Measurements from ENCODE around the gene DLGAP4.

DLGAP4 gene

DNA sequence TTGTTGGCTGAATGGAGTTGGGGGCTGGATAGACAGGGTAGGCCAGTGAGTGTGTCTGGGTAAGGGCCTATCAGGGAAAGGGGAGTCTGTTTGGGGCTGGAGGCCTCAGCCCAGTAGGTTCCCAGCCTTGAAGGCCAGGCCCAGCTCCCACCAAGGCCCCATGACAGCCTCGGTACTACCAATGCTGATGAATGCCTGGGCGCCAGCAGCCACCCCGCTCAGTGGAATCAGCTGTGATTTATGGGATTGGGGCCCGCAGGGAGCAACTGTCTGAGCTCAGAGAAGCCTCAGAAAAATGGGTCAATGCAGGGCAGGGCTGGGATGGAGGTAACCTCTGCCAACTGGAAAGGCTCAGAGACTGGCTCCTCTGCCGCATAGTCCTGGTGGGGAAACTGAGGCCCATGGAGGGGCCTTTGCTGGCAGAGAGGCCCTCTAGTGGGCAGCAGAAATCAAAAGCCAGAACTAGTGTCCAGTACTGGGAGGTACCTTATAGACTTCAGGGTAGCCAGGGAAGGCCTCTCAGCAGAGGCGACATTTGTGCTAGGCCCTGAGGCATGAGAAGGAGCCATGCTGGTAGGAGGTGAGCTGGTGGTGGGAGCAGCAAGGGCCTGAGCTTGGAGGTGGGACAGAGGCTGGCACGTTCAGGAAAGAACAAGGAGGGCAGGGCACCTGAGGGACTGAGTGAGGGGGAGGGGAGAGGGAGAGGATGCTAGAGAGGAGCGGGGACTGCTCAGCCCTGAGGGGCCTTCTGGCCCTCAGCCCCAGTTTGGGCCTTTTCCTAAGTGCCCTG is 36.4 kb downstream of the DLGAP4 start:
- TF ChIP-seq, protein P1, sequence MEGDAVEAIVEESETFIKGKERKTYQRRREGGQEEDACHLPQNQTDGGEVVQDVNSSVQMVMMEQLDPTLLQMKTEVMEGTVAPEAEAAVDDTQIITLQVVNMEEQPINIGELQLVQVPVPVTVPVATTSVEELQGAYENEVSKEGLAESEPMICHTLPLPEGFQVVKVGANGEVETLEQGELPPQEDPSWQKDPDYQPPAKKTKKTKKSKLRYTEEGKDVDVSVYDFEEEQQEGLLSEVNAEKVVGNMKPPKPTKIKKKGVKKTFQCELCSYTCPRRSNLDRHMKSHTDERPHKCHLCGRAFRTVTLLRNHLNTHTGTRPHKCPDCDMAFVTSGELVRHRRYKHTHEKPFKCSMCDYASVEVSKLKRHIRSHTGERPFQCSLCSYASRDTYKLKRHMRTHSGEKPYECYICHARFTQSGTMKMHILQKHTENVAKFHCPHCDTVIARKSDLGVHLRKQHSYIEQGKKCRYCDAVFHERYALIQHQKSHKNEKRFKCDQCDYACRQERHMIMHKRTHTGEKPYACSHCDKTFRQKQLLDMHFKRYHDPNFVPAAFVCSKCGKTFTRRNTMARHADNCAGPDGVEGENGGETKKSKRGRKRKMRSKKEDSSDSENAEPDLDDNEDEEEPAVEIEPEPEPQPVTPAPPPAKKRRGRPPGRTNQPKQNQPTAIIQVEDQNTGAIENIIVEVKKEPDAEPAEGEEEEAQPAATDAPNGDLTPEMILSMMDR (IDR thresholded peaks at IDR 0.05; ENCODE audit: control extremely low read depth, extremely low read depth, low read depth, missing control alignments), result no peak
- DNase-seq (ENCODE audit: extremely low spot score), result no peak
- CTCF ChIA-PET, result interaction anchor here (1.1 kb wide), 1 partner anchor 44 kb away, joined by 3 read pairs; no protein-coding TSS in a partner anchor
- POLR2A ChIA-PET, result no interaction called here

DNA sequence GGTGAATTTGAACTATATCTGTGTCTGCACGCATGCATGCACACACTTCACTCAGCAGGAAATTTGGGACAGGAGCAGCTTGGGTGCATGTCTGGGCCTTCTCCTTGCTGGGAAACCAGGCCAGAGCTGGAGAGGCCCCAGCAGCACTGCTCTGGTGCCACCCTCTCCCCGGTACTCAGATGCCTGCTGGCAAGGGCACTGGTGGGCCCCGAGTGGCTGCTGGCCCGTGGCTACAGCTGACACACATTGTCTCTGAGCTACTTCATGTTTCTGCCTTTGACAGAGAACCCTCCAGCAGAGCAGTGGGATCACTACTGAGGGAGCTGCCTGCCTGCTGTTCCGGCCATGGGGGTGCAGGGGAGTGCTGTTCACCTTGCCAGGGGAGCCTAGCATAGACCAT is 37.5 kb downstream of the DLGAP4 start:
- DNase-seq (ENCODE audit: extremely low spot score), result no peak
- ChIA-PET POLR2A (no interaction called here), CTCF (interaction anchor here (1.1 kb wide), 1 partner anchor 43 kb away, joined by 3 read pairs; no protein-coding TSS in a partner anchor)
- TF ChIP-seq, protein P1 (IDR thresholded peaks at IDR 0.05; ENCODE audit: control extremely low read depth, extremely low read depth, low read depth, missing control alignments), result no peak

GRCh38 chr20:36344517-36345132 is 38.5 kb downstream of the DLGAP4 start:
- ChIA-PET POLR2A (interaction anchor here (0.6 kb wide), 1 partner anchor 581 kb away, joined by 7 read pairs; no protein-coding TSS in a partner anchor), CTCF (no interaction called here)
- DNase-seq (ENCODE audit: extremely low spot score), result peak; percentile 48
- TF ChIP-seq, protein P1 (IDR thresholded peaks at IDR 0.05; ENCODE audit: control extremely low read depth, extremely low read depth, low read depth, missing control alignments), result no peak

GRCh38 chr20:36346256-36346655 is 40.1 kb downstream of the DLGAP4 start:
- no peak for DNase-seq (ENCODE audit: extremely low spot score)
- ChIA-PET POLR2A (no interaction called here), CTCF (no interaction called here)
- TF ChIP-seq, protein P1 (IDR thresholded peaks at IDR 0.05; ENCODE audit: control extremely low read depth, extremely low read depth, low read depth, missing control alignments), result no peak

DNA sequence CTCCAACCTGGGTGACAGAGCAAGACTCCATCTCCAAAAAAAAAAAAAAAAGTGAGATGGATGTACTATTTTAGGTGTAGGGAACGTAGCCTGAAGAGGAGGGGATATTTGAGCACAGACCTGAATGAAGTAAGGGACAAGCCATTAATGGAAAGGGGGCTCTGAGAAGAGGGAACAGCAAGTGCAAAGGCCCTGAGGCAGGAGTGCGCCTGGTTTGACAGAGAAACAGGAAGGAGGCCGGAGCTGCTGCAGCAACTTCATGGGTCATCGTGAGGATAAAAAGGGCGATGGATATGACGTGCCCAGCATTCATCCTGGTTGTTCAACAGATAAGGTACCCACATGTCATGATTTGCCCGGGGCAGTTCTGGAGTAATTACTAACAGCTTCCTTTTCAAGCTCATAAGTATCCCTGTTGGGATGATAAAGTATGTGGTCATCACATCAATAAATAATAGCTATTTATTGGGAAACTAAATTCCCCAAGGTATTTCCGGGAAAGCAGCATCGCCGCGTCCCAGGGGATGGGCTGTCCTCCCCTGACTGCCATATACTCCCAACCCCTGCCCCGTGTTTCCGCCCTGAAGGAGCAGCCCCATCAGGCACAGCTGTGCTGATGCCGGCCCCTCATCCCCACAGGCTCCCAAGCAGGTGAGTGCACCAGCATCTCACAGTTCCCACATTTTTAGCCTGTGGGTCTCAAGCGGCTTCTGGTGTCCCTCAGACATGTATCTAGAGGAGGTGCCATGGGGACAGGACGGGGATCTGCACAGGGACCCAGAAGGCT is 43.4 kb downstream of the DLGAP4 start:
- ChIA-PET CTCF (interaction anchor here (1.2 kb wide), 1 partner anchor 13 kb away, joined by 3 read pairs; no protein-coding TSS in a partner anchor), POLR2A (no interaction called here)
- TF ChIP-seq, protein P1 (IDR thresholded peaks at IDR 0.05; ENCODE audit: control extremely low read depth, extremely low read depth, low read depth, missing control alignments), result no peak
- DNase-seq (ENCODE audit: extremely low spot score), result no peak

- TF ChIP-seq, protein P1 (IDR thresholded peaks at IDR 0.05; ENCODE audit: control extremely low read depth, extremely low read depth, low read depth, missing control alignments), result no peak
- CTCF ChIA-PET, result interaction anchor here (1.2 to 1.4 kb wide), 3 partner anchors 10 to 77 kb away, joined by 3 to 4 read pairs (median 3); no protein-coding TSS in a partner anchor
- DNase-seq (ENCODE audit: extremely low spot score), result no peak
- POLR2A ChIA-PET, result no interaction called here
These were observed 44.3 kb downstream of the DLGAP4 start for GRCh38 chr20:36350439-36350838.
